ENCODE results near the gene ANXA11. TPM values are rescaled to one million over a fixed set of nuclear protein-coding genes. Genes with fewer than 3 reads are reported as not detected.
A peak's percentile ranks its signal among the peaks of the same experiment; 100 is the strongest.

ANXA11 gene
- total RNA-seq, 2 donors from 2014 or later, result 271 to 353 TPM

DNA sequence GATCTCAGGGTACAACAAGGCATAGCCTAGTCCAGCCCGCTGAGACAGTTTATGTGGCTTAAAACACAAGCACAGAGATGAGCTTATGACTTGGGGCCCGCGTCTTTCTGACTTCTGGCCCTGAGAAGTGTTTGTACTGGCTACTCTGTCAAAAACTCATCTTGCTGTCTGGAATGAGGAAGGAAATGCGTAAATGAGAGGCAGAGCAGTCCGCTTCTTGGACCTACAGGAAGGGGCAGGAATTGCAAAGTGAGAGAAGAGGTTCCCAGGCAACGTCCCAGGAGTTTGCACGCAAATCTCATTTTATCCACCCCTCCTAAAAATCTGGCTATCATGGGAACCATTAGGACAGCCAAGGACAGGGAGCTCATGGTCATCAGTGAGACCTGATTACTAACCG is 5.5 kb downstream of the ANXA11 start:
- H3K4me3 ChIP-seq, result no peak overlapping the region
- intact Hi-C loops (cut with DNase I), result loop anchor here (5.0 kb wide), 1 partner anchor 38 kb away; no protein-coding TSS in a partner anchor
- H3K4me1 ChIP-seq, result peaks cover 65% of the 10 kb centered on the region
- TF ChIP-seq CTCF (IDR thresholded peaks at IDR 0.05), result no peak
- H3K9ac ChIP-seq (ENCODE audit: low read depth in 2 of 2, low read length in 2 of 2), result peak overlapping the region in 1 of 2 donors; percentile 19
- H3K27me3 ChIP-seq, result no peaks in the 10 kb centered on the region
- H3K9me3 ChIP-seq, result no peaks in the 10 kb centered on the region
- H3K27ac ChIP-seq, result peak overlapping the region; percentile 99
- no peaks in the 10 kb centered on the region for H3K36me3 ChIP-seq
- peak; percentile 58 for DNase-seq

DNA sequence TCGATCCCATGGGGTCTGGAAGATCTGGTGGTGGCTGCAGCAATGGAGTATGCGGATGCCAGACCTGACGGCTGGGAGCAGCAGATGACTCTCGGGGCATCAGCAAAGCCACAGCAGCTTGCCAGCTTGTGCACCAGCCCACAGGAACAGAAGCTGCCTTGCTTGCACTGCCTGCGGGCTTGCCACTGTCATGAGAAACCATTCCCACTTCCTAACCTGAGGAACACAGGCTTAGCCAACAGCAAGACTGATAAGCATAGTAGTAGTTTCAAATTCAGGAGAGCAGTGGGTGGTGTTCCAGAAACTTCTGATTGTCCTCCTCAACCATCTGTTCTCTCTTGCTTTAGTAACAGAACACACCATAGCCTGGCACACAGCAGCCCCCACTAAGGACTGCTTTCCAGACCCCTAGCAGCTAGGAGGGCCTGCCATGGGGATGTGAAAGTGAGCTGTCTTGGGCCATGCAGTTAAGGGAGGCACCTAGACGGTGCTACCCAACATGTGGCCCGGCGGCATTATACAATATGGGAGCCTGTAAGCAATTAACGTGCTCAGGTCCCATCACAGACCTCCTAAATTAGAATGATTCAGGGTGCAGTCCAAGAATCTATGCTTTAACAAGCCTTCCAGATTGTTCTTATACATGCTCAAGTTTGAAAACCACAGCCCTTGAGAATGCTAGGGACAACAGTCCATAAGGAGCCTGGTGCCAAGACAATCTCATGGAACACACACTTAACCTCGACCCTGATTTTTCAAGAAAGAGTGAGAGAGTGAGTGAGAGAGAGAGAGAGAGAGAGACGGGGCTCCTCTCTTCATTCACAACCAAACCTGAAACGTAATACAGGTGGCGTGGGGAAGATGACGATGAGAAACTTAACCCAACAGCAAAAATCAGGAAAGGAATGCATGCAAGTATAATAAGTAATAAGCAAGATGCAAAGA is 7.1 kb downstream of the ANXA11 start:
- Histone ChIP-seq H3K27ac (peak overlapping the region; percentile 89), H3K9me3 (no peaks in the 10 kb centered on the region), H3K36me3 (no peaks in the 10 kb centered on the region), H3K4me1 (peaks cover 72% of the 10 kb centered on the region), H3K27me3 (no peaks in the 10 kb centered on the region), H3K9ac (ENCODE audit: low read depth in 2 of 2, low read length in 2 of 2) (peak overlapping the region; percentile 26 to 64), H3K4me3 (no peak overlapping the region)
- intact Hi-C loops (cut with DNase I), result no loop called here
- DNase-seq, result no peak
- TF ChIP-seq CTCF (IDR thresholded peaks at IDR 0.05), result no peak

- Histone ChIP-seq H3K4me3 (no peak overlapping the region), H3K4me1 (peaks cover 66% of the 10 kb centered on the region), H3K9ac (ENCODE audit: low read depth in 2 of 2, low read length in 2 of 2) (peak overlapping the region; percentile 19 to 87), H3K9me3 (no peaks in the 10 kb centered on the region), H3K27me3 (no peaks in the 10 kb centered on the region), H3K27ac (peak overlapping the region; percentile 89), H3K36me3 (no peaks in the 10 kb centered on the region)
- intact Hi-C loops (cut with DNase I), result no loop called here
- no peak for TF ChIP-seq CTCF (IDR thresholded peaks at IDR 0.05)
- no peak for DNase-seq
Measured at GRCh38 chr10:80196950-80197315, 8.4 kb downstream of the ANXA11 start.

DNA sequence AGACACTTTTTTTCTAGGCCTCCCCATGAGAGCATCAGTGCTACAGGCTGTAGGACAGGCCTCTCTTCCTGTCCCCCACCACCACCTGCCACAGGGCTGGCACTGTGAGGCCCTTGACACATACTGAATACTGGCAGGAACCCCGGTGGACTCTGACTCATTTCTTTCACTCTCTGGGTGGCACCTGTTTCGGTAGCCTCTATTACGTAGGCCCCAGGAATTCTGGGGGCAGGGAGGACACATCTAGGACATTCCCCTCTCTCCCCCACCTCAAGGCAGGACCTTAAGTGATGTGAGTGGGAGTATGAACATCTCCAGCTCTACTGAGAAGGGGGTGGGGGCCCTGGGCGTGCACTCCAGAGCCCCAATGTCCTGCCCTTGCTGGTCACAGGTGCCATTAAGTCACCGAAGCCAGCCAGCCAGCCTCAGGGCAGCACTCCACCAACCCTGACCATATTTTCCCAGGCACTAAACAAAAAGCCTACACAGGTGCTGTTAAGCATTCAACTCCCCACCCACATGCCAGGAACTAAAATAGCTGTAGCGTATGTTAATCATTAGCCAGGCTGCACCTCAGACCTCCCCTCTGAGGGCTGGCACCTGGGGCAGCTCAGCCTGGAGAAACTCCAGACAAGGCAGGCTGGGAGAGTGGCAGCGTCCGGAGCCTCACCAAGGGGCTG is 8.9 kb downstream of the ANXA11 start:
- Histone ChIP-seq H3K36me3 (no peaks in the 10 kb centered on the region), H3K9me3 (no peaks in the 10 kb centered on the region), H3K9ac (ENCODE audit: low read depth in 2 of 2, low read length in 2 of 2) (peak overlapping the region; percentile 26 to 87), H3K4me1 (peaks cover 63% of the 10 kb centered on the region), H3K27ac (peak overlapping the region; percentile 89), H3K4me3 (no peak overlapping the region), H3K27me3 (no peaks in the 10 kb centered on the region)
- TF ChIP-seq CTCF (IDR thresholded peaks at IDR 0.05), result no peak
- intact Hi-C loops (cut with DNase I), result no loop called here
- peak; percentile 89 for DNase-seq

DNA sequence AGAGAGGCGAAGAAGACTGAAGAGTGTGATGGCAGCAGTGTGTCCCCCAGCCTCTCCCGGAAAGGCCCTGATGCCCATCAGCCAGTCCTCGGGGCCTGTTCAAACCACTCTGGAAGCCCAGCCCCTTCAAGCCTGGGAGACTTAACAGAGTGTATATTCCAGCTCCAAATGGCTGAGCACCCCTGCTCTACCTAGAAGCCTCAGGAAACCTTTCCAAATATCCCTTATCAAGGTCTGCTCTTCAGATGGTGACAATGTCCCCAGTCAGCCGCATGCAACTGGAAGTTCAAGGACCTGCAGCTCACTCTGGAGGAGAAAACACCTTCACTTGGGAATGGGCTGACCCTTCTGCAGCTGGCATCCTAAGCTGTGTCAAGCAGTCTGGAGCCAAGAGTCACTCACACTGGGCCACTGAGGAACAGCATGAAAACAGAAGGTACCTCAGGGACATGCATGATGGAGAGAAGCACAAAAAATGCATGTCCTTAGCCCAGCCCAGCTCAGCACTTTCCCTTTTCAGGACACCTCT is 10.2 kb downstream of the ANXA11 start:
- Histone ChIP-seq H3K36me3 (no peaks in the 10 kb centered on the region), H3K27me3 (no peaks in the 10 kb centered on the region), H3K4me1 (peaks cover 58% of the 10 kb centered on the region), H3K4me3 (no peak overlapping the region), H3K9me3 (no peaks in the 10 kb centered on the region), H3K9ac (ENCODE audit: low read depth in 2 of 2, low read length in 2 of 2) (peak overlapping the region; percentile 24 to 48), H3K27ac (peak overlapping the region; percentile 89)
- intact Hi-C loops (cut with DNase I), result no loop called here
- no peak for TF ChIP-seq CTCF (IDR thresholded peaks at IDR 0.05)
- DNase-seq, result no peak

Data from colonic mucosa (tissue), 4 donors.